Activated CD4-positive, alpha-beta T cell treated with anti-CD3 and anti-CD28 coated beads for 36 hours (primary cell): ENCODE results near the gene DDA1. TPM values are rescaled to one million over a fixed set of nuclear protein-coding genes. Genes with fewer than 3 reads are reported as not detected.
A peak's percentile ranks its signal among the peaks of the same experiment; 100 is the strongest.

Experiments
- ATAC-seq: fragments of 200-7000 bp; cut with Tn5 transposase; one replicate; pipeline ENCODE4 v1.10.0; 2021; ENCODE audit warnings: mild to moderate bottlenecking, moderate library complexity
- CTCF ChIA-PET: fragments of 350-600 bp; sonication (Branson Sonifier 250); formaldehyde crosslinking; loops from one replicate; lab custom pipeline; 2021; ENCODE audit warnings: antibody characterized with exemption; lab: Charles Lee
- POLR2A ChIA-PET: fragments of 350-600 bp; sonication (Branson Sonifier 250); formaldehyde crosslinking; loops from one replicate; lab custom pipeline; 2021; ENCODE audit warnings: antibody characterized with exemption, inconsistent platforms; lab: Charles Lee
- DNase-seq: peaks from one replicate; pipeline ENCODE4 v3.0.0-alpha.2; 2020
- H3K27ac Mint-ChIP-seq: one replicate; pipeline ENCODE4 v1.8.0; 2021; ENCODE audit warnings: mixed read lengths
- H3K27me3 Mint-ChIP-seq: one replicate; pipeline ENCODE4 v1.8.0; 2021; ENCODE audit warnings: mixed read lengths
- H3K36me3 Mint-ChIP-seq: one replicate; pipeline ENCODE4 v1.8.0; 2021; ENCODE audit warnings: low read depth, mixed read lengths
- H3K4me1 Mint-ChIP-seq: one replicate; pipeline ENCODE4 v1.8.0; 2021; ENCODE audit warnings: mixed read lengths
- H3K4me3 Mint-ChIP-seq: one replicate; pipeline ENCODE4 v1.8.0; 2021; ENCODE audit warnings: mild to moderate bottlenecking, moderate library complexity, mixed read lengths
- H3K9me3 Mint-ChIP-seq: one replicate; pipeline ENCODE4 v1.8.0; 2021; ENCODE audit warnings: low read depth, mixed read lengths
- intact Hi-C, 2 experiments: fragments of 100-400 bp; cut with DNase I in 1 of 2; cut with micrococcal nuclease in 1 of 2; formaldehyde crosslinking; loops; one replicate each; pipeline versions ENCODE4 v1.14.2 to v1.15.1; 2022 to 2024; cut with DNase I, micrococcal nuclease
- total RNA-seq, 2 experiments: library from RNA; stranded (reverse); gene quantifications; one replicate each; pipeline ENCODE4 v1.2.3, GENCODE V29; 2021

DDA1 gene
- total RNA-seq, 2 experiments from 2014 or later = 26.2 to 39.6 TPM

- H3K36me3 Mint-ChIP-seq = peaks cover 3% of the 10 kb centered on the region
- H3K27me3 Mint-ChIP-seq = no peaks in the 10 kb centered on the region
- no peak overlapping the region for H3K27ac Mint-ChIP-seq
- no peak for DNase-seq
- ChIA-PET CTCF (no interaction called here), POLR2A (no interaction called here)
- H3K9me3 Mint-ChIP-seq = no peaks in the 10 kb centered on the region
- no peak for ATAC-seq
- intact Hi-C loops = no loop called here
- no peak overlapping the region for H3K4me3 Mint-ChIP-seq
- H3K4me1 Mint-ChIP-seq = peaks cover 27% of the 10 kb centered on the region
Measured at GRCh38 chr19:17331045-17331558, 21.7 kb downstream of the DDA1 start.

GRCh38 chr19:17332360-17332676, 23.0 kb downstream of the DDA1 start:
- CTCF ChIA-PET = interaction anchor here (0.6 to 1.5 kb wide), 10 partner anchors 12 to 518 kb away, joined by 3 to 5 read pairs (median 3); partner anchors contain the start of genes BABAM1, BST2 and DDA1
- POLR2A ChIA-PET = interaction anchor here (0.9 to 1.1 kb wide), 3 partner anchors 23 to 56 kb away, joined by 3 to 4 read pairs (median 4); partner anchors contain the start of genes DDA1 and MRPL34
- Mint-ChIP-seq H3K27me3 (no peaks in the 10 kb centered on the region), H3K36me3 (peaks cover 3% of the 10 kb centered on the region), H3K4me1 (peaks cover 29% of the 10 kb centered on the region), H3K27ac (no peak overlapping the region), H3K9me3 (no peaks in the 10 kb centered on the region), H3K4me3 (no peak overlapping the region)
- intact Hi-C loops = no loop called here
- no peak for ATAC-seq
- DNase-seq = no peak

- CTCF ChIA-PET = interaction anchor here (0.6 to 1.5 kb wide), 13 partner anchors 11 to 163 kb away, joined by 3 to 5 read pairs (median 3); partner anchors contain the start of genes BABAM1, BST2 and DDA1
- peaks cover 27% of the 10 kb centered on the region for H3K4me1 Mint-ChIP-seq
- DNase-seq = peak; percentile 73
- no peaks in the 10 kb centered on the region for H3K9me3 Mint-ChIP-seq
- H3K4me3 Mint-ChIP-seq = no peak overlapping the region
- no peak overlapping the region for H3K27ac Mint-ChIP-seq
- H3K36me3 Mint-ChIP-seq = peaks cover 3% of the 10 kb centered on the region
- POLR2A ChIA-PET = interaction anchor here (0.5 to 2.6 kb wide), 5 partner anchors 24 to 1252 kb away, joined by 3 to 11 read pairs (median 4); partner anchors contain the start of genes DDA1 and MRPL34
- intact Hi-C loops = no loop called here
- ATAC-seq = peak; percentile 9
- H3K27me3 Mint-ChIP-seq = no peaks in the 10 kb centered on the region
Measured at GRCh38 chr19:17332677-17333581, 23.6 kb downstream of the DDA1 start.

- peak overlapping the region; percentile 76 for H3K4me3 Mint-ChIP-seq
- no peaks in the 10 kb centered on the region for H3K27me3 Mint-ChIP-seq
- ATAC-seq (peak; percentile 44), DNase-seq (peak; percentile 90)
- H3K27ac Mint-ChIP-seq = peak overlapping the region; percentile 74
- intact Hi-C loops = no loop called here
- peaks cover 32% of the 10 kb centered on the region for H3K4me1 Mint-ChIP-seq
- H3K36me3 Mint-ChIP-seq = peaks cover 6% of the 10 kb centered on the region
- ChIA-PET CTCF (interaction anchor here (0.7 to 1.5 kb wide), 6 partner anchors 22 to 1795 kb away, joined by 3 to 5 read pairs (median 4); partner anchors contain the start of gene DDA1), POLR2A (interaction anchor here (0.5 to 2.6 kb wide), 2 partner anchors 16 to 25 kb away, joined by 8 to 11 read pairs; partner anchors contain the start of gene DDA1)
- H3K9me3 Mint-ChIP-seq = no peaks in the 10 kb centered on the region
Measured at GRCh38 chr19:17333611-17334413, 24.4 kb downstream of the DDA1 start.

- H3K9me3 Mint-ChIP-seq = no peaks in the 10 kb centered on the region
- H3K4me3 Mint-ChIP-seq = peak within 1 kb of the TSS; percentile 98
- ChIA-PET POLR2A (interaction anchor here (0.5 to 2.6 kb wide), 4 partner anchors 10 to 31 kb away, joined by 3 to 11 read pairs (median 6); partner anchors contain the start of gene DDA1), CTCF (interaction anchor here (0.6 to 1.2 kb wide), 7 partner anchors 11 to 107 kb away, joined by 3 to 4 read pairs (median 3); no protein-coding TSS in a partner anchor)
- H3K27me3 Mint-ChIP-seq = no peaks in the 10 kb centered on the region
- peak; percentile 97 for DNase-seq
- ATAC-seq = peak; percentile 43
- peaks cover 31% of the 10 kb centered on the region for H3K4me1 Mint-ChIP-seq
- H3K27ac Mint-ChIP-seq = peak within 1 kb of the TSS; percentile 74
- peaks cover 9% of the 10 kb centered on the region for H3K36me3 Mint-ChIP-seq
- intact Hi-C loops = loop anchor here in 1 of 2 experiments (5.0 kb wide), 1 partner anchor 133 kb away; no protein-coding TSS in a partner anchor
Measured at GRCh38 chr19:17334414-17335409, 25.3 kb downstream of the DDA1 start, which contains the start of gene ANO8. Gene ANO8, minus strand, starts transcription at chr19:17334855. Its CDS starts 185 bp downstream, at chr19:17334670.

GRCh38 chr19:17335575-17335974, 26.2 kb downstream of the DDA1 start:
- H3K36me3 Mint-ChIP-seq = peaks cover 11% of the 10 kb centered on the region
- DNase-seq = no peak
- intact Hi-C loops = loop anchor here in 1 of 2 experiments (5.0 kb wide), 1 partner anchor 132 kb away; no protein-coding TSS in a partner anchor
- no peak for ATAC-seq
- H3K27me3 Mint-ChIP-seq = no peaks in the 10 kb centered on the region
- H3K27ac Mint-ChIP-seq = no peak overlapping the region
- CTCF ChIA-PET = interaction anchor here (0.6 to 1.2 kb wide), 12 partner anchors 10 to 1231 kb away, joined by 3 to 5 read pairs (median 4); partner anchors contain the start of gene DDA1
- POLR2A ChIA-PET = interaction anchor here (0.6 to 2.6 kb wide), 2 partner anchors 11 to 27 kb away, joined by 3 to 11 read pairs; partner anchors contain the start of gene DDA1
- peaks cover 28% of the 10 kb centered on the region for H3K4me1 Mint-ChIP-seq
- H3K9me3 Mint-ChIP-seq = no peaks in the 10 kb centered on the region
- H3K4me3 Mint-ChIP-seq = peak overlapping the region; percentile 98

- intact Hi-C loops = loop anchor here (1.0 to 5.0 kb wide), 10 partner anchors 28 to 262 kb away; partner anchors contain the start of genes DDA1 (in 2 of the 2), BABAM1 (in 1 of the 2), COLGALT1 (in 1 of the 2) and HAUS8 (in 1 of the 2)
- H3K36me3 Mint-ChIP-seq = peaks cover 14% of the 10 kb centered on the region
- H3K27ac Mint-ChIP-seq = peak within 1 kb of the TSS; percentile 98
- peaks cover 25% of the 10 kb centered on the region for H3K4me1 Mint-ChIP-seq
- H3K4me3 Mint-ChIP-seq = peak within 1 kb of the TSS; percentile 98
- no peaks in the 10 kb centered on the region for H3K9me3 Mint-ChIP-seq
- no peaks in the 10 kb centered on the region for H3K27me3 Mint-ChIP-seq
- ATAC-seq (peak; percentile 89), DNase-seq (peak; percentile 98)
- ChIA-PET CTCF (interaction anchor here (0.6 to 1.0 kb wide), 2 partner anchors 11 to 69 kb away, joined by 3 to 5 read pairs; no protein-coding TSS in a partner anchor), POLR2A (interaction anchor here (0.7 kb wide), 1 partner anchor 221 kb away, joined by 3 read pairs; no protein-coding TSS in a partner anchor)
Measured at GRCh38 chr19:17336872-17337674, 27.7 kb downstream of the DDA1 start, which contains the start of gene GTPBP3. Gene GTPBP3, plus strand, starts transcription at chr19:17337553. Its CDS starts 59 bp downstream, at chr19:17337612.

GRCh38 chr19:17337675-17338432, 28.5 kb downstream of the DDA1 start:
- POLR2A ChIA-PET = interaction anchor here (0.7 kb wide), 1 partner anchor 220 kb away, joined by 3 read pairs; no protein-coding TSS in a partner anchor
- Mint-ChIP-seq H3K4me3 (peak overlapping the region; percentile 98), H3K9me3 (no peaks in the 10 kb centered on the region), H3K27ac (peak overlapping the region; percentile 98), H3K4me1 (peaks cover 25% of the 10 kb centered on the region), H3K36me3 (peaks cover 14% of the 10 kb centered on the region), H3K27me3 (no peaks in the 10 kb centered on the region)
- DNase-seq = peak; percentile 66
- no peak for ATAC-seq
- CTCF ChIA-PET = no interaction called here
- intact Hi-C loops = loop anchor here (1.0 to 5.0 kb wide), 10 partner anchors 29 to 263 kb away; partner anchors contain the start of genes DDA1 (in 2 of the 2), BABAM1 (in 1 of the 2), COLGALT1 (in 1 of the 2) and HAUS8 (in 1 of the 2)
